ENCODE results near the gene FBXL5. TPM values are rescaled to one million over a fixed set of nuclear protein-coding genes. Genes with fewer than 3 reads are reported as not detected.

FBXL5 gene
- polyA plus RNA-seq, 4 donors = 38.4 to 63.6 (median 53.6) TPM

GRCh38 chr4:15658781-15659180, 3.6 kb upstream of the FBXL5 start:
- Histone ChIP-seq H3K36me3 (ENCODE audit: control insufficient read depth in 3 of 3, insufficient read depth in 2 of 3, low read depth in 1 of 3, low read length in 3 of 3) (no peaks in the 10 kb centered on the region), H3K27ac (ENCODE audit: low read depth in 1 of 3, low read length in 2 of 3) (no peak overlapping the region), H3K4me3 (ENCODE audit: low read depth in 1 of 3, low read length in 3 of 3) (no peak overlapping the region), H3K4me1 (ENCODE audit: control insufficient read depth in 3 of 3, insufficient read depth in 2 of 3, low read depth in 1 of 3, low read length in 2 of 3) (peaks cover 0 to 9% (median 5%) of the 10 kb centered on the region in 3 donors), H3K9me3 (ENCODE audit: control insufficient read depth in 2 of 2, insufficient read depth in 1 of 2, low read depth in 1 of 2, low read length in 1 of 2) (no peaks in the 10 kb centered on the region), H3K27me3 (ENCODE audit: control insufficient read depth in 3 of 3, insufficient read depth in 3 of 3, low read length in 3 of 3) (no peaks in the 10 kb centered on the region)
- 94 to 97% (median 95%) methylated on average over 2 of the region's 2 CpGs for WGBS, 3 donors
- DNase-seq = no peak
- FAIRE-seq = no peak

GRCh38 chr4:15658136-15658770, 3.1 kb upstream of the FBXL5 start:
- Histone ChIP-seq H3K4me1 (ENCODE audit: control insufficient read depth in 3 of 3, insufficient read depth in 2 of 3, low read depth in 1 of 3, low read length in 2 of 3) (peaks cover 0 to 14% (median 5%) of the 10 kb centered on the region in 3 donors), H3K27me3 (ENCODE audit: control insufficient read depth in 3 of 3, insufficient read depth in 3 of 3, low read length in 3 of 3) (no peaks in the 10 kb centered on the region), H3K27ac (ENCODE audit: low read depth in 1 of 3, low read length in 2 of 3) (no peak overlapping the region), H3K36me3 (ENCODE audit: control insufficient read depth in 3 of 3, insufficient read depth in 2 of 3, low read depth in 1 of 3, low read length in 3 of 3) (no peaks in the 10 kb centered on the region), H3K9me3 (ENCODE audit: control insufficient read depth in 2 of 2, insufficient read depth in 1 of 2, low read depth in 1 of 2, low read length in 1 of 2) (no peaks in the 10 kb centered on the region), H3K4me3 (ENCODE audit: low read depth in 1 of 3, low read length in 3 of 3) (no peak overlapping the region)
- DNase-seq = no peak
- WGBS, 3 donors = 83 to 90% (median 87%) methylated on average over 4 of the region's 4 CpGs
- no peak for FAIRE-seq

GRCh38 chr4:15657366-15657765, 2.2 kb upstream of the FBXL5 start:
- no peak overlapping the region for H3K27ac ChIP-seq (ENCODE audit: low read depth in 1 of 3, low read length in 2 of 3)
- FAIRE-seq (no peak), DNase-seq (no peak)
- no peaks in the 10 kb centered on the region for H3K36me3 ChIP-seq (ENCODE audit: control insufficient read depth in 3 of 3, insufficient read depth in 2 of 3, low read depth in 1 of 3, low read length in 3 of 3)
- no peaks in the 10 kb centered on the region for H3K9me3 ChIP-seq (ENCODE audit: control insufficient read depth in 2 of 2, insufficient read depth in 1 of 2, low read depth in 1 of 2, low read length in 1 of 2)
- no peaks in the 10 kb centered on the region for H3K27me3 ChIP-seq (ENCODE audit: control insufficient read depth in 3 of 3, insufficient read depth in 3 of 3, low read length in 3 of 3)
- peaks cover 0 to 20% (median 5%) of the 10 kb centered on the region in 3 donors for H3K4me1 ChIP-seq (ENCODE audit: control insufficient read depth in 3 of 3, insufficient read depth in 2 of 3, low read depth in 1 of 3, low read length in 2 of 3)
- H3K4me3 ChIP-seq (ENCODE audit: low read depth in 1 of 3, low read length in 3 of 3) = no peak overlapping the region

GRCh38 chr4:15656038-15656470, 897 bp upstream of the FBXL5 start:
- Histone ChIP-seq H3K4me1 (ENCODE audit: control insufficient read depth in 3 of 3, insufficient read depth in 2 of 3, low read depth in 1 of 3, low read length in 2 of 3) (peaks cover 0 to 25% (median 5%) of the 10 kb centered on the region in 3 donors), H3K36me3 (ENCODE audit: control insufficient read depth in 3 of 3, insufficient read depth in 2 of 3, low read depth in 1 of 3, low read length in 3 of 3) (no peaks in the 10 kb centered on the region), H3K27me3 (ENCODE audit: control insufficient read depth in 3 of 3, insufficient read depth in 3 of 3, low read length in 3 of 3) (no peaks in the 10 kb centered on the region), H3K4me3 (ENCODE audit: low read depth in 1 of 3, low read length in 3 of 3) (peak overlapping the region; percentile 66 to 75 (median 75)), H3K9me3 (ENCODE audit: control insufficient read depth in 2 of 2, insufficient read depth in 1 of 2, low read depth in 1 of 2, low read length in 1 of 2) (no peaks in the 10 kb centered on the region), H3K27ac (ENCODE audit: low read depth in 1 of 3, low read length in 2 of 3) (peak overlapping the region; percentile 95 to 98 (median 96))
- WGBS, 3 donors = 63 to 81% (median 75%) methylated on average over 12 of the region's 12 CpGs
- no peak for FAIRE-seq
- DNase-seq = no peak

DNA sequence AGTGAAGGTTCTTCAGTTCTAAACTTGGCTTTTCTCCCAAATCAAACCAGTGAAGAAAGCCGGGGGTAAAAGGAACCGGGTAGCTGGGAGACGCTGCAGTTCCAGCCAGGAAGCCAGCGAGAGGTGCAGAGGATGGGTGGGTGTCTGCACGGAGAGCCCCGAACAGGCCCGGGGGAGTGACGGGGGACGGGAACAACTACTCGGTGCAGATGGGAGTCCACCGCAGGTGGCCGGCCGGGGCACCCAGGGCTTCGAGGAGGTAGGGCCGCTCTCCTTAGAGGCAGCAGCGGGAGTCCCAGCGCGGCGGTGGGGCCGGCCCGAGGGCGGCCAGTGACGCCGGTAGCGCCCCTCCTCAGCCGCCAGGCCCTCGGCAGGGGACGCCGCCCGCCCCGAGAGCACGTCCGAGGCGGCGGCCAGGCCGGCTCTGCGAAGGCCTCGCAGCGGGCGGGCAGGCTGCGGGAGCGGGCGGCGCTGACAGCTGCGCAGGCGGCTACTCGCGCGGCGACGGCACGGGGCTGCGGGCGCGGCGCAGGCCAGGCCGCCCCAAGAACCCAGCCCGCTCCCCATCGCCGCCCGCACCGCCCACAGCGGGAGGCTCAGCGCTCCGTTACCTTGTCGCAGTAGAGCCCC, 449 bp downstream of the FBXL5 start:
- no peaks in the 10 kb centered on the region for H3K36me3 ChIP-seq (ENCODE audit: control insufficient read depth in 3 of 3, insufficient read depth in 2 of 3, low read depth in 1 of 3, low read length in 3 of 3)
- peaks cover 0 to 25% (median 5%) of the 10 kb centered on the region in 3 donors for H3K4me1 ChIP-seq (ENCODE audit: control insufficient read depth in 3 of 3, insufficient read depth in 2 of 3, low read depth in 1 of 3, low read length in 2 of 3)
- peak overlapping the region; percentile 75 to 90 (median 84) for H3K4me3 ChIP-seq (ENCODE audit: low read depth in 1 of 3, low read length in 3 of 3)
- 0 to 1% (median 0%) methylated on average over 16 to 66 of the region's 66 CpGs for WGBS, 3 donors
- no peaks in the 10 kb centered on the region for H3K9me3 ChIP-seq (ENCODE audit: control insufficient read depth in 2 of 2, insufficient read depth in 1 of 2, low read depth in 1 of 2, low read length in 1 of 2)
- DNase-seq (peak in 1 of 2 donors; percentile 51), FAIRE-seq (no peak)
- no peaks in the 10 kb centered on the region for H3K27me3 ChIP-seq (ENCODE audit: control insufficient read depth in 3 of 3, insufficient read depth in 3 of 3, low read length in 3 of 3)
- peak overlapping the region; percentile 92 to 96 (median 95) for H3K27ac ChIP-seq (ENCODE audit: low read depth in 1 of 3, low read length in 2 of 3)

DNA sequence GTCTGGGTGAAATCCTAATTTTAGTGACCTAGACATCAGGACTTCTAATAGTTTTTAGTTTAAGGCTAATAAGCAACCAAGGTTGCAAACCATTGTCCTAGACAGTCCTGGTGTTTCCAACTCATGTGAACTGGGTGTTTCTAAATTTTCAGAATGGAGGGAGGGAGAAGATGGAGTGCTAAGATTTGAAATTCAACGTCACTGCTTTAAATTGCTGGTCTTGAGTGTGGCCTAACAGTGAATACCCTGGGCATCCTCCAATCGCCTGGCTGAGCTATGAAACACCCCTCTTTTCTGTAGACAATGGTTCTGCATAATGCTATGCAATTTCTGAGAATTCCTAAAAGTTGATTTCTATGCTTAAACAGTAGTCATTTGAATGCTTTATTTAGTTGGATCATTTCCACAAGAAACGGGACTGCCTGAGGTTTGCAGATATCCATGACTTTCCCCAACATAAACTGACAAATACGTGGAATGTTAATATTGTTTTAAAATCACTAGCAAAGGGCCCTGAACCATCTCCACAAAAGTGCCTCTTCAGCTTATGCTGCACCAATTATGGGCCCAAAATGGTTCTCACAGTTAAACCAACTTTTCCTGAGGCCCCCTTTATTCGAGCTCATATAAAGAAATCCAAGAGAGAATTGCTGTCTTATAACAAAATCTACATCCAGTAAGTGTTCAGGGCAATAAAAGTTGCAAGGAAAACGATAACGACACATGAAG, 1.1 kb downstream of the FBXL5 start:
- 1 to 2% (median 2%) methylated on average over 7 of the region's 7 CpGs for WGBS, 3 donors
- peaks cover 0 to 25% (median 5%) of the 10 kb centered on the region in 3 donors for H3K4me1 ChIP-seq (ENCODE audit: control insufficient read depth in 3 of 3, insufficient read depth in 2 of 3, low read depth in 1 of 3, low read length in 2 of 3)
- DNase-seq = peak; percentile 36 to 44

GRCh38 chr4:15653420-15653819, 1.7 kb downstream of the FBXL5 start:
- peaks cover 0 to 25% (median 5%) of the 10 kb centered on the region in 3 donors for H3K4me1 ChIP-seq (ENCODE audit: control insufficient read depth in 3 of 3, insufficient read depth in 2 of 3, low read depth in 1 of 3, low read length in 2 of 3)
- H3K4me3 ChIP-seq (ENCODE audit: low read depth in 1 of 3, low read length in 3 of 3) = peak overlapping the region in 2 of 3 donors; percentile 75 to 84
- DNase-seq (peak; percentile 34 to 59), FAIRE-seq (no peak)
- H3K27me3 ChIP-seq (ENCODE audit: control insufficient read depth in 3 of 3, insufficient read depth in 3 of 3, low read length in 3 of 3) = no peaks in the 10 kb centered on the region
- 2 to 16% (median 5%) methylated on average over 4 of the region's 4 CpGs for WGBS, 3 donors
- H3K27ac ChIP-seq (ENCODE audit: low read depth in 1 of 3, low read length in 2 of 3) = peak overlapping the region; percentile 77 to 96 (median 90)
- no peaks in the 10 kb centered on the region for H3K36me3 ChIP-seq (ENCODE audit: control insufficient read depth in 3 of 3, insufficient read depth in 2 of 3, low read depth in 1 of 3, low read length in 3 of 3)
- no peaks in the 10 kb centered on the region for H3K9me3 ChIP-seq (ENCODE audit: control insufficient read depth in 2 of 2, insufficient read depth in 1 of 2, low read depth in 1 of 2, low read length in 1 of 2)

More for the DNA sequence above, 1.1 kb downstream of the FBXL5 start:
- H3K27ac ChIP-seq (ENCODE audit: low read depth in 1 of 3, low read length in 2 of 3) = peak overlapping the region; percentile 90 to 96 (median 95)
- H3K27me3 ChIP-seq (ENCODE audit: control insufficient read depth in 3 of 3, insufficient read depth in 3 of 3, low read length in 3 of 3) = no peaks in the 10 kb centered on the region
- no peaks in the 10 kb centered on the region for H3K36me3 ChIP-seq (ENCODE audit: control insufficient read depth in 3 of 3, insufficient read depth in 2 of 3, low read depth in 1 of 3, low read length in 3 of 3)
- H3K9me3 ChIP-seq (ENCODE audit: control insufficient read depth in 2 of 2, insufficient read depth in 1 of 2, low read depth in 1 of 2, low read length in 1 of 2) = no peaks in the 10 kb centered on the region
- no peak for FAIRE-seq
- H3K4me3 ChIP-seq (ENCODE audit: low read depth in 1 of 3, low read length in 3 of 3) = peak overlapping the region; percentile 75 to 90 (median 84)

DNA sequence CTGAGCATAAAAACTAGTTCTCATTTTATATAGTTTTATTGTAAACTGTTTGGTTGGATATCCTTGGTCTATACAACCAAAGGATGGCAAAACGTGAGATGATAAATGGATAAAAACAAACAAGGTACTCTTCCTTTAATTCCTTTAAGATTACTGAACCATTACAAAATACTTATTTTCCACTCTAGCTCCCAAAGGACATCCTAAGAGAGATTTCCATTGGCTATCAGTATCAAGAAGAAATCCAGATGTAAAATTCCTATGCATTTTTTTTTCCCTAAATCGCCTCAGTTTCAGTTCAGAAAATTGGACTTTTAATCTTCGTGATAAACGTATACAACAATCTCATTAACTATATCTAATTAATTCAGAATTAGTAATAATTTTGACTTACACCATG, 2.3 kb downstream of the FBXL5 start:
- FAIRE-seq = no peak
- no peaks in the 10 kb centered on the region for H3K9me3 ChIP-seq (ENCODE audit: control insufficient read depth in 2 of 2, insufficient read depth in 1 of 2, low read depth in 1 of 2, low read length in 1 of 2)
- peak overlapping the region in 1 of 3 donors; percentile 75 for H3K4me3 ChIP-seq (ENCODE audit: low read depth in 1 of 3, low read length in 3 of 3)
- peaks cover 0 to 25% (median 5%) of the 10 kb centered on the region in 3 donors for H3K4me1 ChIP-seq (ENCODE audit: control insufficient read depth in 3 of 3, insufficient read depth in 2 of 3, low read depth in 1 of 3, low read length in 2 of 3)
- DNase-seq = no peak
- 13 to 36% (median 25%) methylated on average over 4 of the region's 4 CpGs for WGBS, 3 donors
- H3K27me3 ChIP-seq (ENCODE audit: control insufficient read depth in 3 of 3, insufficient read depth in 3 of 3, low read length in 3 of 3) = no peaks in the 10 kb centered on the region
- H3K27ac ChIP-seq (ENCODE audit: low read depth in 1 of 3, low read length in 2 of 3) = peak overlapping the region in 1 of 3 donors; percentile 90
- no peaks in the 10 kb centered on the region for H3K36me3 ChIP-seq (ENCODE audit: control insufficient read depth in 3 of 3, insufficient read depth in 2 of 3, low read depth in 1 of 3, low read length in 3 of 3)
